Cardiac fibroblast (primary cell): ENCODE data around the gene PKP2.

ENCODE experiments used
- DNase-seq, 2 donors: peaks; one replicate each; pipeline versions ENCODE4 v3.0.0 to v3.0.0-alpha.2; 2010; ENCODE audit warnings: low read depth in 2 of 2
- H3K4me3 ChIP-seq, 2 donors: replicated peaks in 1 of 2; 1 replicate in 1 of 2; 2 replicates in 1 of 2; pipeline ENCODE4 v1.5.1; 2011; ENCODE audit warnings: low read depth in 2 of 2, low read length in 2 of 2, mild to moderate bottlenecking in 2 of 2, moderate library complexity in 1 of 2
- TF ChIP-seq, protein P1 (sequence below): IDR thresholded peaks from one replicate; pipeline ENCODE4 v1.5.1; 2011; ENCODE audit warnings: low read depth, mild to moderate bottlenecking, low read length, inconsistent platforms

Gene PKP2

DNA sequence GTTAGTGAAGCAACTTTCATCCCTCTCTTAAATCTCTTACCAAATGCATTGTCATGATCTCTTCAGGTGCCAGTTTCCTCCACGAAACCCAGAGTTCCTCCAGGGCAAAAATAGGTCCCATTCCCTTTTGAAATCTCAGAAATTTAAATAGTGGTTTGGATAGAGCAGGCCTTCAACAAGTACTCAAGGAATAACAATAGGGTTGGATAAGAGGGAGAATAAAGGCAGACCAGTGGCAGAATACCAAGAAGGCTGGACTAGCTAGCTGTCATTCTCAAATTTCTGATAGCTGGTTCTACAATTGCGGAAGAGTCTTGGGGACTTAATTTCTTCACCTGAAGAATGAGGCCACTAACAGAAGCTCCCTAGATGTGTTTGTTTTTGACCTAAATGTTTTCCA is 62.5 kb downstream of the PKP2 start:
- TF ChIP-seq, protein P1, sequence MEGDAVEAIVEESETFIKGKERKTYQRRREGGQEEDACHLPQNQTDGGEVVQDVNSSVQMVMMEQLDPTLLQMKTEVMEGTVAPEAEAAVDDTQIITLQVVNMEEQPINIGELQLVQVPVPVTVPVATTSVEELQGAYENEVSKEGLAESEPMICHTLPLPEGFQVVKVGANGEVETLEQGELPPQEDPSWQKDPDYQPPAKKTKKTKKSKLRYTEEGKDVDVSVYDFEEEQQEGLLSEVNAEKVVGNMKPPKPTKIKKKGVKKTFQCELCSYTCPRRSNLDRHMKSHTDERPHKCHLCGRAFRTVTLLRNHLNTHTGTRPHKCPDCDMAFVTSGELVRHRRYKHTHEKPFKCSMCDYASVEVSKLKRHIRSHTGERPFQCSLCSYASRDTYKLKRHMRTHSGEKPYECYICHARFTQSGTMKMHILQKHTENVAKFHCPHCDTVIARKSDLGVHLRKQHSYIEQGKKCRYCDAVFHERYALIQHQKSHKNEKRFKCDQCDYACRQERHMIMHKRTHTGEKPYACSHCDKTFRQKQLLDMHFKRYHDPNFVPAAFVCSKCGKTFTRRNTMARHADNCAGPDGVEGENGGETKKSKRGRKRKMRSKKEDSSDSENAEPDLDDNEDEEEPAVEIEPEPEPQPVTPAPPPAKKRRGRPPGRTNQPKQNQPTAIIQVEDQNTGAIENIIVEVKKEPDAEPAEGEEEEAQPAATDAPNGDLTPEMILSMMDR, result no peak
- no peak for DNase-seq
- H3K4me3 ChIP-seq, result no peak overlapping the region

DNA sequence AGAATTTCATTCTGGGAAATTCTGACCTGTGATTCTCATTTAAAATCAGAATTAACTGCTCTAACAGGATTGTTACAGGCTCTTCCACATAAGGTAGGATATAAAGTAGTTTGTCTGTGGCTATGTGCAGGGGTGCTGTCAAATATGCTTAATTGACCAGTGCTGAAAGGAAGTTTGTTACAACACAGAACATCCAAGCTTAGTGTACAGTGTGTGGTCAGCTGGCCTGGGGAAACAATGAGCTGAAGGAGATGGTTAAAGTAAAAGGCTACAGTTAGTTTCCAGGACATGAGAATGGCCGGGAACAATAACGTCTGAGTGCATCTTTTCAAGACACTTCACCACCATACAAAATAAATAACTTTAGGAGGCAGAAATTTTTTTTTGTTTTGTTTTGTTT is 68.0 kb downstream of the PKP2 start:
- TF ChIP-seq, protein P1, result no peak
- H3K4me3 ChIP-seq, result no peak overlapping the region
- DNase-seq, result no peak

DNA sequence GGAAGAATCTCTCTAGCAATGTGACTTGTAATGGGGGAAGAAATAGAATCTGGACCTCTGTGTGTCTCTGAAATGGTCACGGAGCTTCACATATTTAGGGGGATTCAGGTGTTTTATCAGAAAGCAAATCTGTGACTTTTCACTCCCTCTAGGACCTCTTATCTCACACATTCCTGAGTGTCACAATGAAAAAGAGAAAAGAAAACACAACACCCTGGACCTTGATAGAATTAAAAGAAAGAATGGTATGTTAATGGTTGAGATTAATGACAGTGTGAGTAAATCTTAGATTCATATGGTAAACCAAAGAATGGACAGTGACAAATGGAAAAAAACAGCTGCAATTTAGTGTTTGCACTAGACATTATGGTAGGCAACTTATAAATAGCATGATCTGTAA is 68.5 kb downstream of the PKP2 start:
- H3K4me3 ChIP-seq, result no peak overlapping the region
- TF ChIP-seq, protein P1, result no peak
- DNase-seq, result no peak

DNA sequence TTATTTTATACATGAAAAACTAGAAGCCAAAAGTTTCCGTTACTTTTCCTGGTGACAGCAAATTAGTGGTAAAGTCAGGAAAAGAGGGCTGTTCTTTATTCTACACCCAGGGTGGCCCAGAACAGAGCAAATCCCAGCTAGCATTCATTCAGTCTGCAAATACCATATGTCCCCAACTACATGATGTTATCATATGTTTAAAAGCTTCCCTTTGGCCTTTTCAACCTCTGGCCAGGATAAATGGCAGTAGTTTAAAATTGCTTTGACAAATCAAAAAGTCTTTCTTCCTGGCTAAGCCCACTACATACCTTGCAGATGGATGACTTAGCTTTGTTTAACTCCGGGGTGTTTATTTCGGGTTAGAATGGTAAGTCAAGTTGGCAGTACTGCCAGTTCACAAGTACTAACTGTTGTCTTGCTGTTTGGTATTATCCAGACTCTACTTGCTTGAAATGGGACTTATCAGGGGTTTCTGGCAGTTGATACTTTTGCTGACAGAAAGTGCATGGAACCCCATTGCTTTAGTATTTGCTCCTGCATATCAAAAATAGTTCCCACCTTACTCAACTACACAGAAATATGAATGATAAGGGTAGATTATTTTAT is 69.7 kb downstream of the PKP2 start:
- TF ChIP-seq, protein P1, result no peak
- H3K4me3 ChIP-seq, result no peak overlapping the region
- peak in 1 of 2 donors; percentile 18 for DNase-seq

DNA sequence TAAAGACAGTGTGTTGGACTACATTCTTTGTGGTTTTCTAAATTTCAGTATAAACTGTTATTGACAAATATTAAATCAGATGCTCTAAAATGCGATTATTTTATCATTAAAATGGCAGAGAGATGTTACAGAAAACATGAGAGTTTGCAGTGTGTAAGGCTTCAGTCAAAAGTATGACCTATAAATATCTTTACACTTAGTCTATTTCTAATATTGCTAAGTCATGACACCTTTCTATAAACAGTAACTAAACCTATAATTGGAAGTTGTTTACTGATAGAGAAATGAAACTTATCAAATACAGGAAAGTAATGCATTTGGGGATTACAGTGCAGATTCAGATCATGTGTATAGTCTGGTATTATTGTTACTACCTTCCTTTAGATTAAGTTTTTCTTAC is 72.0 kb downstream of the PKP2 start:
- DNase-seq, result no peak
- no peak overlapping the region for H3K4me3 ChIP-seq
- TF ChIP-seq, protein P1, result no peak

DNA sequence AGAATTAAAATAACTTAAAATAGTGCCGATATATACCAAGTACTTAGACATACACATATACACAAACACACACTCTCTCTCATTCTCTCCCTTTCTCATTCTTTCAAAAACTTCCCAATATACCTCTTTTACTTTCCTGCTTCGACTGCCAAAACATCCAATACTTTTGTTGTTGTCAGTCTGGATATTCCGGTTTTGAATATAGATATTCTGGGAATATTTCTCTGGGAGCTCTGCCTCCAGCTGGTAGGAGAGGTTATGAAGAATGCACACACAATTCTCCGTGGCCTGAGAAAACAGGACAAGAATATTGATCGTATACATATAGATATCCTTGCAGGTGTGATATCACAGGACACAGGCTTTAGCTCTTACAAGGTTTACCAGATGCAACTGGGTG is 74.2 kb downstream of the PKP2 start:
- TF ChIP-seq, protein P1, result no peak
- DNase-seq, result no peak
- H3K4me3 ChIP-seq, result no peak overlapping the region

DNA sequence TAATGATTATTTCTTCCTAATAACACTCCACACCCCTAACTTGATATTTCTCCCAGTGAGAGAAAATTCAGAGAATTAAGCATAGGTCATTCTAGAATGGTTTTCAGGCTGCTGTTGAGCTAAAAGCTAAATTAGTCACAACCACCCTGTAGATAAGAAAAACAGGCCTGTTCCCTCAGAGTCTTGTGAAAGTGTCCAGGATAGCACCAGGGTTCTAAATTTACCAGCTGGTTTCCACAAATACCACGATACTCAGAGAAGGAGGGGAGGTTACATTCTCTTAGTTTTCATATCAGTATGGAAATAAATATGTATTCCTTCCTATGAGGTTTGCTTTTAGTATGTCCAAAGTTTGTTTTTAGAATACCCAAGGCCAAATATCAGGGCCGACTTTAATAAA is 74.9 kb downstream of the PKP2 start:
- TF ChIP-seq, protein P1, result no peak
- H3K4me3 ChIP-seq, result no peak overlapping the region
- DNase-seq, result peak; percentile 2 to 65
